Adrenal gland (tissue), 12 donors: ENCODE results near the gene LIMK1. TPM values are rescaled to one million over a fixed set of nuclear protein-coding genes. Genes with fewer than 3 reads are reported as not detected.

ENCODE experiments used
- DNase-seq, 7 donors: peaks; one replicate each; pipeline ENCODE4 v3.0.0-alpha.2; 2019 to 2020
- H3K27ac ChIP-seq, 5 donors: fragments of 200-600 bp; sonication (generic) in 4 of 5; 1 replicate in 3 of 5; 2 replicates in 2 of 5; pipeline versions ENCODE4 v1.5.1 to v1.8.0; 2016 to 2020; ENCODE audit warnings: mild to moderate bottlenecking in 1 of 5
- H3K27me3 ChIP-seq: fragments of 200-600 bp; 2 replicates; pipeline ENCODE4 v1.8.0; 2021
- H3K36me3 ChIP-seq, 2 donors: fragments of 200-600 bp; replicated peaks in 1 of 2; 1 replicate in 1 of 2; 2 replicates in 1 of 2; pipeline versions ENCODE4 v1.5.1 to v1.8.0; 2018 to 2022
- H3K4me1 ChIP-seq, 2 donors: fragments of 200-600 bp; replicated peaks in 1 of 2; 1 replicate in 1 of 2; 2 replicates in 1 of 2; pipeline versions ENCODE4 v1.5.1 to v1.8.0; 2018 to 2021
- H3K4me3 ChIP-seq, 4 donors: fragments of 200-600 bp; sonication (generic) in 3 of 4; one replicate each; pipeline ENCODE4 v1.5.1; 2016 to 2018
- H3K9me3 ChIP-seq, 3 donors: fragments of 200-600 bp; sonication (generic) in 1 of 3; replicated peaks in 1 of 3; 1 replicate in 2 of 3; 2 replicates in 1 of 3; pipeline versions ENCODE4 v1.5.1 to v1.8.0; 2016 to 2021
- CTCF ChIP-seq, 6 experiments: fragments of 450-650 bp in 4 of 6; fragments of 200-600 bp in 2 of 6; sonication (generic) in 1 of 6; IDR thresholded peaks; 1 replicate in 5 of 6; 2 replicates in 1 of 6; pipeline versions ENCODE4 v1.5.1 to v1.8.0; 2016 to 2021; ENCODE audit warnings: antibody characterized with exemption in 6 of 6, mild to moderate bottlenecking in 2 of 6, moderate library complexity in 1 of 6
- POLR2A ChIP-seq, 2 donors: fragments of 450-650 bp; IDR thresholded peaks; one replicate each; pipeline ENCODE4 v1.6.1; 2017; ENCODE audit warnings: antibody characterized with exemption in 2 of 2, mild to moderate bottlenecking in 2 of 2, moderate library complexity in 1 of 2
- WGBS, 4 donors: extraction: QIAGEN DNeasy Blood & Tissue Kit in 2 of 4; methylation state at CpG; one replicate each; pipeline versions ENCODE4 v1.1.5 to v1.1.7; 2013 to 2017; 5-methylcytosine and 5-hydroxymethylcytosine counted together
- intact Hi-C, 2 donors: fragments of 100-400 bp; cut with DNase I; formaldehyde crosslinking; loops; one replicate each; pipeline versions ENCODE4 v1.14.1 to v1.15.0; 2022 to 2023
- polyA plus RNA-seq, 3 donors: library from polyadenylated mRNA; stranded (reverse); fragments of 200-250 nt in 2 of 3; fragments of 350-450 nt in 1 of 3; fragmentation: Illumina TruSeq in 1 of 3; extraction: RNeasy Lipid Tissue Mini Kit (QIAGEN cat#74804) in 1 of 3; gene quantifications; one replicate each; pipeline ENCODE4 v1.2.3, GENCODE V29; 2013 to 2014
- total RNA-seq, 9 donors: library from RNA; depleted of rRNA in 4 of 9; stranded (reverse); fragments of >200 nt in 4 of 9; fragments of 120-200 nt in 1 of 9; fragmentation: NEBNext Ultra II Directional in 1 of 9; extraction: Animal tissue kit (Norgen Biotek cat#: 25700) in 1 of 9; gene quantifications; one replicate each; pipeline versions ENCODE4 v1.1.0 to v1.2.4, GENCODE V29; 2013 to 2023
- donor health status: healthy with polysubstance abuse.
- donor health status: Bipolar disorder and iron deficiency.
- donor health status: DM: yes; HTN: yes; CAD: no.
- donor health status: DM: no; HTN: no; CAD: no.
- donor health status: DM: no; HTN: no; CAD: no.
- donor health status: DM: yes; HTN: yes; CAD: no.

The LIMK1 gene
- total and polyA plus RNA-seq, 12 donors: 7.2 to 32.1 (median 19.8) TPM

GRCh38 chr7:74052628-74053027 lies 31.0 kb upstream of the LIMK1 start:
- Histone ChIP-seq H3K36me3 (peaks cover 0 to 5% of the 10 kb centered on the region in 2 donors), H3K27ac (no peak overlapping the region), H3K9me3 (no peaks in the 10 kb centered on the region), H3K4me3 (no peak overlapping the region), H3K4me1 (no peaks in the 10 kb centered on the region), H3K27me3 (no peaks in the 10 kb centered on the region)
- DNase-seq: no peak
- intact Hi-C loops: no loop called here
- WGBS, 4 donors: 53 to 71% (median 66%) methylated on average over 1 of the region's 1 CpG
- TF ChIP-seq CTCF (IDR thresholded peaks at IDR 0.05) (no peak), POLR2A (IDR thresholded peaks at IDR 0.05) (no peak)

- Histone ChIP-seq H3K36me3 (peaks cover 0 to 5% of the 10 kb centered on the region in 2 donors), H3K4me1 (no peaks in the 10 kb centered on the region), H3K27ac (no peak overlapping the region), H3K9me3 (no peaks in the 10 kb centered on the region), H3K4me3 (no peak overlapping the region), H3K27me3 (no peaks in the 10 kb centered on the region)
- no peak for TF ChIP-seq POLR2A (IDR thresholded peaks at IDR 0.05)
- no peak for TF ChIP-seq CTCF (IDR thresholded peaks at IDR 0.05)
- 82 to 90% (median 85%) methylated on average over 3 of the region's 3 CpGs for WGBS, 4 donors
- DNase-seq: no peak
- intact Hi-C loops: no loop called here
Observed at GRCh38 chr7:74053589-74054186, 29.9 kb upstream of the LIMK1 start.

- WGBS, 4 donors: 77 to 86% (median 85%) methylated on average over 19 to 26 of the region's 26 CpGs
- intact Hi-C loops: no loop called here
- H3K4me3 ChIP-seq: no peak overlapping the region
- TF ChIP-seq CTCF (IDR thresholded peaks at IDR 0.05): no peak
- no peak for TF ChIP-seq POLR2A (IDR thresholded peaks at IDR 0.05)
- no peaks in the 10 kb centered on the region for H3K27me3 ChIP-seq
- H3K27ac ChIP-seq: no peak overlapping the region
- H3K36me3 ChIP-seq: peaks cover 0 to 5% of the 10 kb centered on the region in 2 donors
- H3K9me3 ChIP-seq: no peaks in the 10 kb centered on the region
- H3K4me1 ChIP-seq: no peaks in the 10 kb centered on the region
- no peak for DNase-seq
Observed at GRCh38 chr7:74056096-74056915, 27.3 kb upstream of the LIMK1 start.

GRCh38 chr7:74057216-74057925 lies 26.2 kb upstream of the LIMK1 start:
- WGBS, 4 donors: 77 to 84% (median 80%) methylated on average over 7 to 11 of the region's 11 CpGs
- peaks cover 3 to 10% of the 10 kb centered on the region in 2 donors for H3K4me1 ChIP-seq
- no peak for DNase-seq
- H3K27me3 ChIP-seq: no peaks in the 10 kb centered on the region
- H3K9me3 ChIP-seq: no peaks in the 10 kb centered on the region
- H3K4me3 ChIP-seq: no peak overlapping the region
- peaks cover 0 to 5% of the 10 kb centered on the region in 2 donors for H3K36me3 ChIP-seq
- no peak for TF ChIP-seq CTCF (IDR thresholded peaks at IDR 0.05)
- TF ChIP-seq POLR2A (IDR thresholded peaks at IDR 0.05): no peak
- H3K27ac ChIP-seq: no peak overlapping the region
- intact Hi-C loops: no loop called here
